Neutrophil (primary cell): ENCODE measurements around the gene STAB2.

Experiments
- H3K27ac ChIP-seq: fragments of 200-600 bp; sonication (generic); 2 replicates; pipeline ENCODE4 v1.5.1; 2016; ENCODE audit warnings: mild to moderate bottlenecking, moderate library complexity
- H3K27me3 ChIP-seq: fragments of 200-600 bp; sonication (generic); 2 replicates; pipeline ENCODE4 v1.6.0; 2016; ENCODE audit warnings: mild to moderate bottlenecking
- H3K36me3 ChIP-seq: fragments of 200-600 bp; sonication (generic); 2 replicates; pipeline ENCODE4 v1.5.1; 2017
- H3K4me1 ChIP-seq, 2 experiments: fragments of 200-600 bp in 1 of 2; sonication (generic) in 1 of 2; 1 replicate in 1 of 2; 2 replicates in 1 of 2; pipeline versions ENCODE4 v1.5.1 to v1.6.1; 2013 to 2016; ENCODE audit warnings: low read depth in 1 of 2, low read length in 1 of 2, mild to moderate bottlenecking in 1 of 2, moderate library complexity in 1 of 2; ENCODE audit not compliant: control insufficient read depth in 1 of 2, insufficient read depth in 1 of 2
- H3K4me3 ChIP-seq, 2 experiments: fragments of 200-600 bp in 1 of 2; sonication (generic) in 1 of 2; 1 replicate in 1 of 2; 2 replicates in 1 of 2; pipeline ENCODE4 v1.5.1; 2013 to 2016; ENCODE audit warnings: low read depth in 1 of 2, low read length in 1 of 2, mild to moderate bottlenecking in 1 of 2, moderate library complexity in 1 of 2
- H3K9me3 ChIP-seq: fragments of 200-600 bp; sonication (generic); 2 replicates; pipeline ENCODE4 v1.5.1; 2016
- TF ChIP-seq, protein P1 (sequence below): fragments of 200-600 bp; sonication (generic); IDR thresholded peaks from 2 replicates; pipeline ENCODE4 v1.5.1; 2016; ENCODE audit warnings: antibody characterized with exemption

STAB2 gene

DNA sequence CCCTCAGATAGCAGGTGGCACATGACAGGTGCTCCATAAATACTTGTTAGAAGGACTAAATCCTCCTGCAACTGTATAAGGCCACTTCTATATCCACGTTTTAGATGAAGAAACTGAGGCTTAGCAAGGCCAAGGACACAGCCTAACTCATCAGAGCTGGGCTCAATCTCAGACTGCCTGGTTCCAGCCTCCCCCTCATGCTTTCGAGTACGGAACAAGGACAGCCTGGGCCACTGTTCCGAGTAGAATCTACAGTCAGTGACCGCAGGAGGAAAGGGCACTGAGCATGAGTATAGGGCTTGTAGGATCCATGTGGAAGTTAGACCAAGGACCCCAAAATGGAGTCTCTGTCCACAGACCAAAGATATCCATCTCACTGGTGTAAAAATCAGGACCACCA is 169.4 kb downstream of the STAB2 start:
- no peak overlapping the region for H3K27ac ChIP-seq
- peaks cover 15% of the 10 kb centered on the region for H3K36me3 ChIP-seq
- no peaks in the 10 kb centered on the region for H3K4me1 ChIP-seq
- no peak overlapping the region for H3K4me3 ChIP-seq
- H3K27me3 ChIP-seq, result no peaks in the 10 kb centered on the region
- TF ChIP-seq, protein P1, sequence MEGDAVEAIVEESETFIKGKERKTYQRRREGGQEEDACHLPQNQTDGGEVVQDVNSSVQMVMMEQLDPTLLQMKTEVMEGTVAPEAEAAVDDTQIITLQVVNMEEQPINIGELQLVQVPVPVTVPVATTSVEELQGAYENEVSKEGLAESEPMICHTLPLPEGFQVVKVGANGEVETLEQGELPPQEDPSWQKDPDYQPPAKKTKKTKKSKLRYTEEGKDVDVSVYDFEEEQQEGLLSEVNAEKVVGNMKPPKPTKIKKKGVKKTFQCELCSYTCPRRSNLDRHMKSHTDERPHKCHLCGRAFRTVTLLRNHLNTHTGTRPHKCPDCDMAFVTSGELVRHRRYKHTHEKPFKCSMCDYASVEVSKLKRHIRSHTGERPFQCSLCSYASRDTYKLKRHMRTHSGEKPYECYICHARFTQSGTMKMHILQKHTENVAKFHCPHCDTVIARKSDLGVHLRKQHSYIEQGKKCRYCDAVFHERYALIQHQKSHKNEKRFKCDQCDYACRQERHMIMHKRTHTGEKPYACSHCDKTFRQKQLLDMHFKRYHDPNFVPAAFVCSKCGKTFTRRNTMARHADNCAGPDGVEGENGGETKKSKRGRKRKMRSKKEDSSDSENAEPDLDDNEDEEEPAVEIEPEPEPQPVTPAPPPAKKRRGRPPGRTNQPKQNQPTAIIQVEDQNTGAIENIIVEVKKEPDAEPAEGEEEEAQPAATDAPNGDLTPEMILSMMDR, result no peak
- no peaks in the 10 kb centered on the region for H3K9me3 ChIP-seq

DNA sequence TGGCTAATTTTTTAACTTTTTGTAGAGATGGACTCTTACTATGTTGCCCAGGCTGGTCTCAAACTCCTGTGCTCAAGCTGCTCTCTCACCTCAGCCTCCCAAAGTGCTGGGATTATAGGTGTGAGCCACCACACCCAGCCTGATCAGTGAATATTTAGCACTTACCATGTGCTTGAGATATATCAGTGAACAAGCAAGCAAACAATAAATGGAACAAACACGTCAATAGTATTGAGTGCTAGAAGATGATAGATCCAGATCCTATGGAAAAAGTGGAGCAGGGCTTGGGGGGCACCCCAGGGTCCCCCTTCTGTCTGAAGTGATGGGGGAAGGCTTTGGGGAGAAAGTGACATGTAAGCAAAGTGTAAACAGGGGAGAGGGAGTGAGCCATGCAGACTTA is 170.2 kb downstream of the STAB2 start:
- no peaks in the 10 kb centered on the region for H3K27me3 ChIP-seq
- H3K9me3 ChIP-seq, result no peaks in the 10 kb centered on the region
- TF ChIP-seq, protein P1, result no peak
- peaks cover 23% of the 10 kb centered on the region for H3K36me3 ChIP-seq
- H3K27ac ChIP-seq, result no peak overlapping the region
- no peaks in the 10 kb centered on the region for H3K4me1 ChIP-seq
- H3K4me3 ChIP-seq, result no peak overlapping the region

DNA sequence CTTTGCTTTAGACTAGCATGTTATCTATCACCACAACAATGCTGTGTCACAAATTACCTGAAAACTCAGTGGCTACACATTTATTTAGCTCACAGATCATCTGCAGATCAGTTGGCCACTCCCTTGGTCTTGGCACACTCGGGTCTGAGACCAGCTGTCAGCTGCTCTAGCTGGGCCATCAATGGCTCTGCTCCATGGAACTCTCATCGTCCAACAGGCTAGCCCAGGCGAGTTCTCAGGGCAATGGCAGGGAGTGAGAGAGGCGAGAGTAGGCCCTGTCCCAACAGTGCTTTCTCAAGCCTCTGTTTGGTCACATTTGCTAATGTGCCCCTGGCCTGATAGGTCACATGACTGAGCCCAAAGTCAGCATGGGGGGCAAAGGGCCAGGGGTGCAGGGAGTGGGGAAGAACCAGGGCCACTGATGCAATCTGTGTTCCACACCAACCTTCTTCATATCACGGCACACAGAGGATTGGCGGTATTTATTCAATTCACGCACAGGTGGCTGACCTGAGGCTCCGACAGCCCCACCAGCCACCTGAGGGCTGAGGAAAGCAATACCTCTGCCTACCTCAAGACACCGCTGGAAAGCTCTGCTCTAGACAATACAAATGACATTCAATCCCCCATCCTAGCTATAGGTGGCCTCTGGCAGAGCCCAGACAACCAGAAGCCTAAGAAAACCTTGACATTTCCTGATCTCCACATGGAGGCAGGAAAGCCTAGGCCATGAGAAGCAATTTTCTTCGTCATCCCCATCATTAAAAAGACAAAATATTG is 171.4 kb downstream of the STAB2 start:
- Histone ChIP-seq H3K9me3 (no peaks in the 10 kb centered on the region), H3K27me3 (no peaks in the 10 kb centered on the region), H3K4me3 (no peak overlapping the region), H3K27ac (no peak overlapping the region), H3K4me1 (no peaks in the 10 kb centered on the region), H3K36me3 (peaks cover 36% of the 10 kb centered on the region)
- TF ChIP-seq, protein P1, result no peak

DNA sequence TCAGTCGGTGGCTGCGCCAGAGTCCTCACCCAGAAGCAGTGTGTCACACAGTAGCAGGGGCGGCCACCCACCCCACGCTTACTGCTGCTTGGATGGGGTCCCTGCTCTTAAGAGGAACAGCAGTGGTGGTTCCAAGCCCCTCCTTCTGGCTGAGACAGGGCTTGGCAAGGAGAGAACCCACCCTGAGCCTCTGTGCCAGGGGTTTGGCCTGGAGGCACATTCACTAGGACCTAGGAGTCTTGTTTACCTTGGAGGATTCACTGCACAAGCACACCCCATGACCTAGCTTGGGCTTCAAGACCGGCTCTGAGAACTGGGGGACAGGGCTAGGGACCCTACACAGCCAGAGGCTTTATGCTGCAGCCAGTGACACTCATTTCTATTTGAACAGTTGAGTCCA is 175.4 kb downstream of the STAB2 start:
- no peak overlapping the region for H3K27ac ChIP-seq
- H3K4me3 ChIP-seq, result no peak overlapping the region
- TF ChIP-seq, protein P1, result no peak
- H3K36me3 ChIP-seq, result peaks cover 62% of the 10 kb centered on the region
- H3K4me1 ChIP-seq, result no peaks in the 10 kb centered on the region
- no peaks in the 10 kb centered on the region for H3K9me3 ChIP-seq
- no peaks in the 10 kb centered on the region for H3K27me3 ChIP-seq

DNA sequence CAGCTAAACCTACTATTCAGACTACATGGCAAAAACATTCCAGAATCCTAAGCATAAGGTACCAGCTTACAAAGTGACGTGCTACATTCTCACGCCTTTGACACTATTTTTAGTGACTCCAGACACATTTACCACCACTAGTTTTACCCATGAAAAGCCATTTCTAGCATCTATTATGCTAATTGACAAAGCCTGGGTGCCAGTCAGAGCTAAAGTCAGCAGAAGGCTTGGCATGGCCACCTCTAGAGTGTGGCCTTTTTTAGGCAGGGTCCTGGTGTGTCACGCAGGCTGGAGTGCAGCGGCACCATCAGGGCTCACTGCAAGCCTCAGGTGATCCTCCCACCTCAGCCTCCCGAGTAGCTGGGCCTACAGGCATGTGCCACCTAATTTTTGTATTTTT is 178.2 kb downstream of the STAB2 start:
- TF ChIP-seq, protein P1, result no peak
- Histone ChIP-seq H3K36me3 (peaks cover 58% of the 10 kb centered on the region), H3K4me1 (peaks cover 0 to 6% of the 10 kb centered on the region in 2 experiments), H3K4me3 (no peak overlapping the region), H3K27me3 (no peaks in the 10 kb centered on the region), H3K9me3 (no peaks in the 10 kb centered on the region), H3K27ac (no peak overlapping the region)
